SK-N-SH treated with all-trans-retinoic acid at 6 μM for 48 hours (cell line): ENCODE measurements around the gene DDX53.
A peak's percentile ranks its signal among the peaks of the same experiment; 100 is the strongest.

Source experiments
- ATAC-seq: fragments of 200-7000 bp; cut with Tn5 transposase; 3 replicates; pipeline ENCODE4 v1.9.1; 2020; ENCODE audit warnings: mild to moderate bottlenecking, moderate library complexity
- ARNTL ChIP-seq: fragments of 450-650 bp; formaldehyde crosslinking; IDR thresholded peaks from 2 replicates; pipeline ENCODE4 v1.5.0; 2020; ENCODE audit warnings: low read depth, mild to moderate bottlenecking, moderate library complexity, borderline replicate concordance
- BACH2 ChIP-seq: fragments of 250-450 bp; sonication (Bioruptor Pico); IDR thresholded peaks from 2 replicates; pipeline ENCODE4 v1.9.0; 2021; ENCODE audit warnings: mild to moderate bottlenecking, borderline replicate concordance
- CREB5 ChIP-seq: fragments of 250-450 bp; sonication (Bioruptor Pico); IDR thresholded peaks from 2 replicates; pipeline ENCODE4 v1.5.1; 2020; ENCODE audit warnings: low read depth, mild to moderate bottlenecking, moderate library complexity
- CSDC2 ChIP-seq: fragments of 250-450 bp; sonication (Bioruptor Pico); IDR thresholded peaks from 2 replicates; pipeline ENCODE4 v1.5.0; 2020; ENCODE audit warnings: mild to moderate bottlenecking, moderate library complexity
- CSRNP3 ChIP-seq: fragments of 250-450 bp; sonication (Bioruptor Pico); IDR thresholded peaks from 2 replicates; pipeline ENCODE4 v1.5.1; 2021; ENCODE audit warnings: mild to moderate bottlenecking, moderate library complexity
- ESRRG ChIP-seq: fragments of 250-450 bp; sonication (Bioruptor Pico); IDR thresholded peaks from 2 replicates; pipeline ENCODE4 v1.6.1; 2021; ENCODE audit warnings: mild to moderate bottlenecking
- GLIS3 ChIP-seq: fragments of 250-450 bp; sonication (Bioruptor Pico); IDR thresholded peaks from 2 replicates; pipeline ENCODE4 v1.5.0; 2020; ENCODE audit warnings: mild to moderate bottlenecking, moderate library complexity
- ISL1 ChIP-seq: fragments of 250-450 bp; sonication (Bioruptor Pico); IDR thresholded peaks from 2 replicates; pipeline ENCODE4 v2.1.2; 2022; ENCODE audit warnings: mild to moderate bottlenecking, moderate library complexity
- OSR1 ChIP-seq: fragments of 250-450 bp; sonication (Bioruptor Pico); IDR thresholded peaks from 2 replicates; pipeline ENCODE4 v1.8.0; 2022; ENCODE audit warnings: moderate library complexity, mild to moderate bottlenecking, inconsistent platforms
- POU6F1 ChIP-seq: fragments of 250-450 bp; sonication (Bioruptor Pico); IDR thresholded peaks from 2 replicates; pipeline ENCODE4 v1.8.0; 2021; ENCODE audit warnings: low read depth, mild to moderate bottlenecking, moderate library complexity, borderline replicate concordance
- PPARA ChIP-seq: fragments of 250-450 bp; sonication (Bioruptor Pico); IDR thresholded peaks from 2 replicates; pipeline ENCODE4 v1.5.0; 2020; ENCODE audit warnings: mild to moderate bottlenecking, borderline replicate concordance
- RARB ChIP-seq: fragments of 250-450 bp; sonication (Bioruptor Pico); IDR thresholded peaks from 2 replicates; pipeline ENCODE4 v1.8.0; 2021; ENCODE audit warnings: mild to moderate bottlenecking, moderate library complexity
- SNAI2 ChIP-seq: fragments of 250-450 bp; sonication (Bioruptor Pico); IDR thresholded peaks from 2 replicates; pipeline ENCODE4 v1.5.0; 2020; ENCODE audit warnings: mild to moderate bottlenecking, moderate library complexity
- TCF4 ChIP-seq: fragments of 250-450 bp; sonication (Bioruptor Pico); IDR thresholded peaks from 2 replicates; pipeline ENCODE4 v1.8.0; 2021; ENCODE audit warnings: mild to moderate bottlenecking, moderate library complexity, borderline replicate concordance
- TOX ChIP-seq: fragments of 250-450 bp; sonication (Bioruptor Pico); IDR thresholded peaks from 2 replicates; pipeline ENCODE4 v1.8.0; 2021; ENCODE audit warnings: mild to moderate bottlenecking, moderate library complexity, borderline replicate concordance
- TSHZ2 ChIP-seq: fragments of 250-450 bp; sonication (Bioruptor Pico); IDR thresholded peaks from 2 replicates; pipeline ENCODE4 v1.5.0; 2020; ENCODE audit warnings: mild to moderate bottlenecking, moderate library complexity
- ZFP3 ChIP-seq: fragments of 250-450 bp; sonication (Bioruptor Pico); IDR thresholded peaks from 2 replicates; pipeline ENCODE4 v1.5.0; 2020; ENCODE audit warnings: mild to moderate bottlenecking, moderate library complexity
- ZNF565 ChIP-seq: fragments of 450-650 bp; formaldehyde crosslinking; conservative IDR thresholded peaks from 2 replicates; pipeline ENCODE4 v1.5.0; 2020; ENCODE audit warnings: low read depth, mild to moderate bottlenecking, moderate library complexity
- ZNF70 ChIP-seq: fragments of 450-650 bp; formaldehyde crosslinking; IDR thresholded peaks from 2 replicates; pipeline ENCODE4 v1.5.0; 2020; ENCODE audit warnings: mild to moderate bottlenecking, moderate library complexity
- ZNF8 ChIP-seq: fragments of 450-650 bp; formaldehyde crosslinking; IDR thresholded peaks from 2 replicates; pipeline ENCODE4 v1.5.0; 2020; ENCODE audit warnings: mild to moderate bottlenecking, moderate library complexity

The DDX53 gene

GRCh38 chrX:23031600-23031999 is 31.8 kb downstream of the DDX53 start:
- TF ChIP-seq ZNF70 (CRISPR knock-in tag) (no peak), PPARA (no peak), GLIS3 (CRISPR knock-in tag) (no peak), POU6F1 (no peak), OSR1 (CRISPR knock-in tag) (no peak), TOX (CRISPR knock-in tag) (no peak), BACH2 (CRISPR knock-in tag) (no peak)

GRCh38 chrX:23035493-23035892 is 35.7 kb downstream of the DDX53 start:
- no peak for ATAC-seq
- TF ChIP-seq POU6F1 (no peak), OSR1 (CRISPR knock-in tag) (no peak), GLIS3 (CRISPR knock-in tag) (no peak), ZNF8 (CRISPR knock-in tag) (no peak), CSRNP3 (CRISPR knock-in tag) (no peak), ESRRG (CRISPR knock-in tag) (no peak), ZNF565 (CRISPR knock-in tag) (no peak), ARNTL (CRISPR knock-in tag) (no peak), ZNF70 (CRISPR knock-in tag) (no peak), BACH2 (CRISPR knock-in tag) (no peak), CSDC2 (no peak), SNAI2 (CRISPR knock-in tag) (no peak), ZFP3 (CRISPR knock-in tag) (no peak), RARB (CRISPR knock-in tag) (no peak), CREB5 (no peak), ISL1 (no peak), PPARA (no peak), TSHZ2 (no peak), TCF4 (CRISPR knock-in tag) (no peak)

More at GRCh38 chrX:23031600-23031999, 31.8 kb downstream of the DDX53 start:
- no peak for ATAC-seq

- TF ChIP-seq ISL1 (peak; percentile 72), POU6F1 (no peak)
- ATAC-seq = no peak
Measured at GRCh38 chrX:23046443-23046842, 46.7 kb downstream of the DDX53 start.
